Measurements from ENCODE around the gene NSMF. TPM values are rescaled to one million over a fixed set of nuclear protein-coding genes. Genes with fewer than 3 reads are reported as not detected.

Gene NSMF
- total RNA-seq, 5 donors from 2014 or later (not counting 1 experiment from before 2014, with no cell fraction given), result 40.5 to 89.5 (median 51.7) TPM

GRCh38 chr9:137455359-137455991 is 3.7 kb downstream of the NSMF start:
- peaks cover 0 to 3% of the 10 kb centered on the region in 2 experiments for H3K27me3 ChIP-seq (replicated peaks in 1 of 2; ENCODE audit: control insufficient read depth in 2 of 2, extremely low read depth in 1 of 2, insufficient read depth in 2 of 2, low read length in 1 of 2)
- Mint-ChIP-seq H3K27ac (no peak overlapping the region), H3K36me3 (no peaks in the 10 kb centered on the region), H3K27me3 (no peaks in the 10 kb centered on the region), H3K4me3 (peak overlapping the region in 1 of 3 donors; percentile 73), H3K9me3 (no peaks in the 10 kb centered on the region), H3K4me1 (peaks cover 36 to 56% (median 38%) of the 10 kb centered on the region in 3 donors)
- no peak overlapping the region for H3K27ac ChIP-seq (ENCODE audit: low read length)
- peaks cover 14 to 16% of the 10 kb centered on the region in 2 donors for H3K36me3 ChIP-seq (ENCODE audit: control insufficient read depth in 2 of 2, extremely low read depth in 1 of 2, insufficient read depth in 1 of 2, low read length in 1 of 2)
- WGBS (ENCODE audit: insufficient coverage), result 98% methylated on average over 15 of the region's 18 CpGs
- peaks cover 35 to 81% of the 10 kb centered on the region in 2 experiments for H3K4me1 ChIP-seq (ENCODE audit: control insufficient read depth in 1 of 2, extremely low read depth in 1 of 2, insufficient read depth in 2 of 2, low read length in 2 of 2)
- no peak for DNase-seq
- H3K4me3 ChIP-seq (ENCODE audit: control insufficient read depth in 1 of 2, extremely low read depth in 1 of 2, low read length in 1 of 2), result no peak overlapping the region
- ATAC-seq (replicated peaks in 1 of 4), result no peak
- POLR2A ChIA-PET, result no interaction called here
- no peaks in the 10 kb centered on the region for H3K9me3 ChIP-seq
- CTCF ChIA-PET, result no interaction called here

GRCh38 chr9:137454597-137455358 is 4.4 kb downstream of the NSMF start:
- H3K36me3 ChIP-seq (ENCODE audit: control insufficient read depth in 2 of 2, extremely low read depth in 1 of 2, insufficient read depth in 1 of 2, low read length in 1 of 2), result peaks cover 14 to 16% of the 10 kb centered on the region in 2 donors
- H3K9me3 Mint-ChIP-seq, result no peaks in the 10 kb centered on the region
- peaks cover 35 to 54% (median 40%) of the 10 kb centered on the region in 3 donors for H3K4me1 Mint-ChIP-seq
- WGBS (ENCODE audit: insufficient coverage), result 91% methylated on average over 20 of the region's 30 CpGs
- CTCF ChIA-PET, result no interaction called here
- H3K27ac Mint-ChIP-seq, result peak overlapping the region; percentile 31 to 66
- H3K27me3 Mint-ChIP-seq, result no peaks in the 10 kb centered on the region
- peak overlapping the region; percentile 39 to 59 for H3K4me3 ChIP-seq (ENCODE audit: control insufficient read depth in 1 of 2, extremely low read depth in 1 of 2, low read length in 1 of 2)
- H3K9me3 ChIP-seq, result no peaks in the 10 kb centered on the region
- peaks cover 0 to 3% of the 10 kb centered on the region in 2 experiments for H3K27me3 ChIP-seq (replicated peaks in 1 of 2; ENCODE audit: control insufficient read depth in 2 of 2, extremely low read depth in 1 of 2, insufficient read depth in 2 of 2, low read length in 1 of 2)
- ATAC-seq (replicated peaks in 1 of 4) (no peak), DNase-seq (peak in 2 of 35 experiments; percentile 2 to 3)
- POLR2A ChIA-PET, result no interaction called here
- H3K4me3 Mint-ChIP-seq, result peak overlapping the region; percentile 54 to 73 (median 60)
- H3K4me1 ChIP-seq (ENCODE audit: control insufficient read depth in 1 of 2, extremely low read depth in 1 of 2, insufficient read depth in 2 of 2, low read length in 2 of 2), result peaks cover 33 to 81% of the 10 kb centered on the region in 2 experiments
- H3K27ac ChIP-seq (ENCODE audit: low read length), result no peak overlapping the region
- no peaks in the 10 kb centered on the region for H3K36me3 Mint-ChIP-seq

GRCh38 chr9:137454145-137454596 is 5.0 kb downstream of the NSMF start:
- ATAC-seq (replicated peaks in 1 of 4), result peak; percentile 15 to 22 (median 17)

GRCh38 chr9:137453643-137454081 is 5.5 kb downstream of the NSMF start:
- peak overlapping the region in 1 of 2 donors; percentile 44 for H3K27ac Mint-ChIP-seq
- ATAC-seq (replicated peaks in 1 of 4) (peak; percentile 39 to 58 (median 55)), DNase-seq (peak in 33 of 35 experiments; percentile 38 to 74 (median 56))
- peaks cover 31 to 54% (median 36%) of the 10 kb centered on the region in 3 donors for H3K4me1 Mint-ChIP-seq
- Histone ChIP-seq H3K9me3 (no peaks in the 10 kb centered on the region), H3K4me3 (ENCODE audit: control insufficient read depth in 1 of 2, extremely low read depth in 1 of 2, low read length in 1 of 2) (no peak overlapping the region), H3K27ac (ENCODE audit: low read length) (no peak overlapping the region), H3K4me1 (ENCODE audit: control insufficient read depth in 1 of 2, extremely low read depth in 1 of 2, insufficient read depth in 2 of 2, low read length in 2 of 2) (peaks cover 29 to 84% of the 10 kb centered on the region in 2 experiments), H3K27me3 (replicated peaks in 1 of 2; ENCODE audit: control insufficient read depth in 2 of 2, extremely low read depth in 1 of 2, insufficient read depth in 2 of 2, low read length in 1 of 2) (peaks cover 0 to 3% of the 10 kb centered on the region in 2 experiments), H3K36me3 (ENCODE audit: control insufficient read depth in 2 of 2, extremely low read depth in 1 of 2, insufficient read depth in 1 of 2, low read length in 1 of 2) (peaks cover 14 to 16% of the 10 kb centered on the region in 2 donors)
- CTCF ChIA-PET, result no interaction called here
- H3K36me3 Mint-ChIP-seq, result no peaks in the 10 kb centered on the region
- H3K4me3 Mint-ChIP-seq, result peak overlapping the region in 2 of 3 donors; percentile 28 to 73
- no peaks in the 10 kb centered on the region for H3K27me3 Mint-ChIP-seq
- POLR2A ChIA-PET, result no interaction called here
- H3K9me3 Mint-ChIP-seq, result no peaks in the 10 kb centered on the region
- 60% methylated on average over 24 of the region's 25 CpGs for WGBS (ENCODE audit: insufficient coverage)

More at GRCh38 chr9:137454145-137454596, 5.0 kb downstream of the NSMF start:
- POLR2A ChIA-PET, result no interaction called here
- Mint-ChIP-seq H3K4me1 (peaks cover 31 to 54% (median 36%) of the 10 kb centered on the region in 3 donors), H3K4me3 (peak overlapping the region; percentile 54 to 73 (median 60)), H3K9me3 (no peaks in the 10 kb centered on the region), H3K36me3 (no peaks in the 10 kb centered on the region), H3K27me3 (no peaks in the 10 kb centered on the region), H3K27ac (peak overlapping the region; percentile 31 to 66)
- DNase-seq, result peak in 22 of 35 experiments; percentile 27 to 58 (median 41)
- Histone ChIP-seq H3K4me3 (ENCODE audit: control insufficient read depth in 1 of 2, extremely low read depth in 1 of 2, low read length in 1 of 2) (peak overlapping the region; percentile 39 to 59), H3K36me3 (ENCODE audit: control insufficient read depth in 2 of 2, extremely low read depth in 1 of 2, insufficient read depth in 1 of 2, low read length in 1 of 2) (peaks cover 14 to 16% of the 10 kb centered on the region in 2 donors), H3K4me1 (ENCODE audit: control insufficient read depth in 1 of 2, extremely low read depth in 1 of 2, insufficient read depth in 2 of 2, low read length in 2 of 2) (peaks cover 29 to 82% of the 10 kb centered on the region in 2 experiments), H3K27ac (ENCODE audit: low read length) (no peak overlapping the region), H3K9me3 (no peaks in the 10 kb centered on the region), H3K27me3 (replicated peaks in 1 of 2; ENCODE audit: control insufficient read depth in 2 of 2, extremely low read depth in 1 of 2, insufficient read depth in 2 of 2, low read length in 1 of 2) (peaks cover 0 to 3% of the 10 kb centered on the region in 2 experiments)
- WGBS (ENCODE audit: insufficient coverage), result 17% methylated on average over 7 of the region's 24 CpGs
- CTCF ChIA-PET, result no interaction called here

GRCh38 chr9:137452761-137453642 is 6.1 kb downstream of the NSMF start:
- Mint-ChIP-seq H3K4me1 (peaks cover 31 to 54% (median 36%) of the 10 kb centered on the region in 3 donors), H3K27ac (no peak overlapping the region), H3K9me3 (no peaks in the 10 kb centered on the region), H3K36me3 (no peaks in the 10 kb centered on the region), H3K27me3 (no peaks in the 10 kb centered on the region), H3K4me3 (peak overlapping the region in 1 of 3 donors; percentile 73)
- ChIA-PET POLR2A (no interaction called here), CTCF (no interaction called here)
- H3K27ac ChIP-seq (ENCODE audit: low read length), result no peak overlapping the region
- H3K36me3 ChIP-seq (ENCODE audit: control insufficient read depth in 2 of 2, extremely low read depth in 1 of 2, insufficient read depth in 1 of 2, low read length in 1 of 2), result peaks cover 14 to 16% of the 10 kb centered on the region in 2 donors
- DNase-seq (peak in 2 of 35 experiments; percentile 3 to 11), ATAC-seq (replicated peaks in 1 of 4) (no peak)
- no peaks in the 10 kb centered on the region for H3K9me3 ChIP-seq
- peaks cover 29 to 79% of the 10 kb centered on the region in 2 experiments for H3K4me1 ChIP-seq (ENCODE audit: control insufficient read depth in 1 of 2, extremely low read depth in 1 of 2, insufficient read depth in 2 of 2, low read length in 2 of 2)
- H3K27me3 ChIP-seq (replicated peaks in 1 of 2; ENCODE audit: control insufficient read depth in 2 of 2, extremely low read depth in 1 of 2, insufficient read depth in 2 of 2, low read length in 1 of 2), result peaks cover 0 to 3% of the 10 kb centered on the region in 2 experiments
- no peak overlapping the region for H3K4me3 ChIP-seq (ENCODE audit: control insufficient read depth in 1 of 2, extremely low read depth in 1 of 2, low read length in 1 of 2)
- 95% methylated on average over 27 of the region's 43 CpGs for WGBS (ENCODE audit: insufficient coverage)
